IMR-90 (cell line): ENCODE results near the gene ELFN1. TPM values are rescaled to one million over a fixed set of nuclear protein-coding genes. Genes with fewer than 3 reads are reported as not detected.

Experiments used
- ATAC-seq: fragments of 200-7000 bp; cut with Tn5 transposase; 2 replicates; pipeline ENCODE4 v1.9.1; 2020; ENCODE audit warnings: low read depth, mild to moderate bottlenecking, moderate library complexity
- BruUV-seq: library from RNA; stranded (reverse); fragments of 400-500 nt; replicated peaks from 2 replicates; lab custom pipeline; 2021; lab: Mats Ljungman, UMichigan
- CTCF ChIA-PET: fragments of 300-600 bp; formaldehyde crosslinking; extraction: SDS; loops from one replicate; lab custom pipeline; 2021; ENCODE audit warnings: antibody characterized with exemption; lab: Yijun Ruan, JAX
- POLR2A ChIA-PET: fragments of 300-600 bp; sonication (Branson Sonifier 250); formaldehyde crosslinking; loops from one replicate; lab custom pipeline; 2022; ENCODE audit warnings: antibody characterized with exemption; ENCODE audit not compliant: unreplicated experiment; lab: Charles Lee
- DNase-seq: peaks from one replicate; pipeline ENCODE4 v3.0.0; 2013
- H2AFZ ChIP-seq: replicated peaks from 2 replicates; pipeline ENCODE3; 2013; ENCODE audit warnings: low read length, mild to moderate bottlenecking; ENCODE audit not compliant: poor library complexity
- H2AK5ac ChIP-seq: 2 replicates; pipeline ENCODE4 v1.6.1; 2013; ENCODE audit warnings: low read depth, low read length, inconsistent platforms
- H2AK9ac ChIP-seq: replicated peaks from 2 replicates; pipeline ENCODE3; 2013; ENCODE audit warnings: mild to moderate bottlenecking, low read depth, low read length, moderate library complexity; ENCODE audit not compliant: poor library complexity
- H2BK120ac ChIP-seq: 2 replicates; pipeline ENCODE4 v1.6.1; 2013; ENCODE audit warnings: low read depth, low read length, inconsistent platforms
- H2BK15ac ChIP-seq: 3 replicates; pipeline ENCODE4 v1.6.1; 2013; ENCODE audit warnings: low read depth, low read length, inconsistent platforms
- H2BK20ac ChIP-seq: 2 replicates; pipeline ENCODE4 v1.6.1; 2013; ENCODE audit warnings: low read depth, mild to moderate bottlenecking, inconsistent platforms, low read length, moderate library complexity
- H2BK5ac ChIP-seq: 2 replicates; pipeline ENCODE4 v1.6.1; 2013; ENCODE audit warnings: mild to moderate bottlenecking, low read depth, low read length, inconsistent platforms; ENCODE audit not compliant: poor library complexity, severe bottlenecking
- H3K14ac ChIP-seq: replicated peaks from 2 replicates; pipeline ENCODE4 v1.6.1; 2013; ENCODE audit warnings: low read depth, low read length, inconsistent platforms
- H3K18ac ChIP-seq: 2 replicates; pipeline ENCODE4 v1.6.1; 2013; ENCODE audit warnings: low read depth, low read length, control low read depth
- H3K23ac ChIP-seq: 2 replicates; pipeline ENCODE4 v1.6.1; 2013; ENCODE audit warnings: low read depth, low read length, inconsistent platforms
- H3K27ac ChIP-seq: 2 replicates; pipeline ENCODE4 v1.5.1; 2013; ENCODE audit warnings: mild to moderate bottlenecking, control low read depth, low read length; ENCODE audit not compliant: insufficient read depth
- H3K27me3 ChIP-seq: 2 replicates; pipeline ENCODE4 v1.6.1; 2013; ENCODE audit warnings: low read length; ENCODE audit not compliant: control insufficient read depth, insufficient read depth
- H3K36me3 ChIP-seq: 2 replicates; pipeline ENCODE4 v1.6.1; 2013; ENCODE audit warnings: low read length, mixed read lengths; ENCODE audit not compliant: control insufficient read depth, insufficient read depth
- H3K4ac ChIP-seq: 2 replicates; pipeline ENCODE4 v1.6.1; 2013; ENCODE audit warnings: low read depth, low read length, inconsistent platforms
- H3K4me1 ChIP-seq: 2 replicates; pipeline ENCODE4 v1.6.1; 2013; ENCODE audit warnings: low read length, mixed read lengths; ENCODE audit not compliant: control insufficient read depth, insufficient read depth
- H3K4me2 ChIP-seq: 2 replicates; pipeline ENCODE4 v1.6.1; 2013; ENCODE audit warnings: low read depth, mild to moderate bottlenecking, control low read depth, low read length, moderate library complexity
- H3K4me3 ChIP-seq: 2 replicates; pipeline ENCODE4 v1.5.1; 2013; ENCODE audit warnings: low read depth, mild to moderate bottlenecking, control low read depth, low read length, moderate library complexity; ENCODE audit not compliant: insufficient read depth
- H3K56ac ChIP-seq: 2 replicates; pipeline ENCODE4 v1.6.1; 2013; ENCODE audit warnings: low read length, inconsistent platforms; ENCODE audit not compliant: insufficient read depth; ENCODE audit errors: extremely low read depth
- H3K79me1 ChIP-seq, 2 experiments: 2 replicates each; pipeline ENCODE4 v1.6.1; 2013; ENCODE audit warnings: low read length in 2 of 2, inconsistent platforms in 1 of 2, low read depth in 1 of 2
- H3K9ac ChIP-seq: 2 replicates; pipeline ENCODE4 v1.6.1; 2013; ENCODE audit warnings: low read depth, low read length, control low read depth
- H3K9me1 ChIP-seq: 2 replicates; pipeline ENCODE4 v1.6.1; 2013; ENCODE audit warnings: low read length, inconsistent platforms; ENCODE audit not compliant: insufficient read depth
- H3K9me3 ChIP-seq: 2 replicates; pipeline ENCODE4 v1.6.1; 2013; ENCODE audit warnings: low read length; ENCODE audit not compliant: control insufficient read depth, insufficient read depth
- H4K20me1 ChIP-seq: 2 replicates; pipeline ENCODE4 v1.6.1; 2013; ENCODE audit warnings: low read length, inconsistent platforms; ENCODE audit not compliant: insufficient read depth
- H4K5ac ChIP-seq: 2 replicates; pipeline ENCODE4 v1.6.1; 2013; ENCODE audit warnings: mild to moderate bottlenecking, low read depth, low read length, control low read depth
- H4K8ac ChIP-seq, 2 experiments: 2 replicates each; pipeline ENCODE4 v1.6.1; 2013; ENCODE audit warnings: low read depth in 2 of 2, low read length in 2 of 2, control low read depth in 1 of 2, inconsistent platforms in 1 of 2
- H4K91ac ChIP-seq: 2 replicates; pipeline ENCODE4 v1.6.1; 2013; ENCODE audit warnings: low read depth, low read length, inconsistent platforms; ENCODE audit not compliant: insufficient read depth
- BHLHE40 ChIP-seq: fragments of 150-350 bp; IDR thresholded peaks from 2 replicates; pipeline ENCODE4 v1.6.1; 2016; ENCODE audit warnings: mild to moderate bottlenecking, low read depth, low read length
- CEBPB ChIP-seq: IDR thresholded peaks from 2 replicates; pipeline ENCODE4 v1.6.1; 2012; ENCODE audit warnings: low read depth, low read length, improper control_type of control experiment
- CHD1 ChIP-seq: IDR thresholded peaks from 2 replicates; pipeline ENCODE4 v1.6.1; 2012; ENCODE audit warnings: low read depth, low read length, improper control_type of control experiment
- ELK1 ChIP-seq: fragments of 150-350 bp; IDR thresholded peaks from 2 replicates; pipeline ENCODE4 v1.6.1; 2016; ENCODE audit warnings: low read depth, mild to moderate bottlenecking, low read length, moderate library complexity, borderline replicate concordance
- MAFK ChIP-seq: IDR thresholded peaks from 2 replicates; pipeline ENCODE4 v1.6.1; 2012; ENCODE audit warnings: low read depth, low read length, improper control_type of control experiment
- MAZ ChIP-seq: IDR thresholded peaks from 2 replicates; pipeline ENCODE4 v1.6.1; 2012; ENCODE audit warnings: low read depth, mild to moderate bottlenecking, low read length, improper control_type of control experiment, moderate library complexity, borderline replicate concordance
- MXI1 ChIP-seq: IDR thresholded peaks from 2 replicates; pipeline ENCODE4 v1.6.1; 2012; ENCODE audit warnings: low read depth, mild to moderate bottlenecking, low read length, moderate library complexity, borderline replicate concordance
- NFE2L2 ChIP-seq: fragments of 150-350 bp; IDR thresholded peaks from 2 replicates; pipeline ENCODE4 v1.6.1; 2016; ENCODE audit warnings: low read depth, mild to moderate bottlenecking, low read length
- POLR2A ChIP-seq: IDR thresholded peaks from 2 replicates; pipeline ENCODE4 v1.6.1; 2012; ENCODE audit warnings: mild to moderate bottlenecking, low read depth, low read length
- RFX5 ChIP-seq: IDR thresholded peaks from 2 replicates; pipeline ENCODE4 v1.8.0; 2012; ENCODE audit warnings: low read depth, mild to moderate bottlenecking, low read length, moderate library complexity
- SMC3 ChIP-seq: fragments of 150-350 bp; IDR thresholded peaks from 2 replicates; pipeline ENCODE4 v1.6.1; 2016; ENCODE audit warnings: low read depth, mild to moderate bottlenecking, antibody characterized with exemption, low read length, moderate library complexity
- WGBS, 2 experiments: methylation state at CpG; one replicate each; pipeline versions ENCODE4 v1.1.5 to v1.1.7; 2013; ENCODE audit warnings: missing lambda C conversion rate in 2 of 2; ENCODE audit not compliant: insufficient read length in 1 of 2; ENCODE audit errors: extremely low coverage in 2 of 2; 5-methylcytosine and 5-hydroxymethylcytosine counted together
- dilution Hi-C: fragments of 300-500 bp; cut with HindIII; formaldehyde crosslinking; loops from one replicate; pipeline ENCODE4 v1.14.3; 2018; ENCODE audit warnings: low sequenced_read_pairs; ENCODE audit not compliant: unreplicated experiment
- in situ Hi-C: fragments of 300-500 bp; cut with MboI; formaldehyde crosslinking; loops from 3 replicates; pipeline ENCODE4 v1.14.3; 2019; ENCODE audit warnings: low sequenced_read_pairs, inconsistent platforms, mixed read lengths
- intact Hi-C: fragments of 100-400 bp; cut with micrococcal nuclease; formaldehyde crosslinking; loops from 2 replicates; pipeline ENCODE4 v1.10.0; 2022
- polyA plus RNA-seq, 3 experiments: library from polyadenylated mRNA; depleted of rRNA; stranded (reverse); fragments of >200 nt; gene quantifications; 2 replicates each; pipeline ENCODE4 v1.2.3, GENCODE V29; 2012; ENCODE audit warnings: low replicate concordance in 1 of 3
- total RNA-seq: library from RNA; depleted of rRNA; stranded (reverse); fragments of >200 nt; gene quantifications from 2 replicates; pipeline ENCODE4 v1.2.3, GENCODE V29; 2012
- TF ChIP-seq, protein P1 (sequence below): conservative IDR thresholded peaks from 2 replicates; pipeline ENCODE4 v1.5.1; 2012; ENCODE audit warnings: mild to moderate bottlenecking, low read depth, low read length, improper control_type of control experiment

Gene ELFN1
- total and polyA plus RNA-seq, 2 of the 4 experiments (the other 2 are of a cell fraction): 1.6 to 5.2 TPM

DNA sequence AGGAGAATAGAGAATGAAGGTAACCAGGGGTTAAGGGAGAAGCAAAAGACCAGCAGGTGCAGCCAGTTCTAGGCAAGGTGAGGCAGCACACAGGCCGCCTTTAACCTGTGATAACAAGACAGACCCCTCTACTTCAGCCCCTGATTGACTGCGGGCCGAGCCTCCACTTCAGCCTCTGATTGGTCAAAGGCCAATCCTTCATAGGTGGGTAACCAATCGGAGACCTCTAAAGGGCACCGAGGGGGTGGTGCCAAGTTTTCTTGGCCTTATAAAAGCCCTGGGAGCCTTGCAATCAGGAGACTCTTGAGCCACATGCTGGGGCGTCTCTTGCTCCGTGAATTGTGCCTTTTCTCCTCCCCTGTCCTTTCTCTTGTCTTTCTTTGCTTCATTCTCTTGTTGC lies 98.8 kb downstream of the ELFN1 start:
- CTCF ChIA-PET: no interaction called here
- POLR2A ChIA-PET: no interaction called here

More for the DNA sequence above, 98.8 kb downstream of the ELFN1 start:
- Histone ChIP-seq H4K5ac (no peak overlapping the region), H3K9me1 (no peaks in the 10 kb centered on the region), H3K9me3 (peaks cover 9% of the 10 kb centered on the region; the same call in 1 of the 2 replicates), H2AK5ac (no peak overlapping the region), H2AK9ac (no peak overlapping the region), H2AFZ (no peak overlapping the region), H2BK120ac (no peak overlapping the region), H3K36me3 (no peaks in the 10 kb centered on the region), H3K23ac (no peak overlapping the region), H3K4me2 (no peak overlapping the region), H3K27ac (no peak overlapping the region), H3K4me3 (no peak overlapping the region), H4K20me1 (no peaks in the 10 kb centered on the region), H3K27me3 (no peaks in the 10 kb centered on the region), H2BK15ac (no peak overlapping the region), H3K56ac (no peak overlapping the region), H3K4me1 (no peaks in the 10 kb centered on the region), H2BK5ac (no peak overlapping the region), H3K14ac (no peak overlapping the region), H3K9ac (no peak overlapping the region), H3K4ac (no peak overlapping the region), H3K18ac (no peak overlapping the region), H4K8ac (no peak overlapping the region), H2BK20ac (no peak overlapping the region), H3K79me1 (no peaks in the 10 kb centered on the region), H4K91ac (no peak overlapping the region)
- no peak for ATAC-seq
- TF ChIP-seq RFX5: no peak
- no peak for TF ChIP-seq POLR2A
- no peak for TF ChIP-seq MAZ
- no peak for TF ChIP-seq MXI1
- TF ChIP-seq, protein P1, sequence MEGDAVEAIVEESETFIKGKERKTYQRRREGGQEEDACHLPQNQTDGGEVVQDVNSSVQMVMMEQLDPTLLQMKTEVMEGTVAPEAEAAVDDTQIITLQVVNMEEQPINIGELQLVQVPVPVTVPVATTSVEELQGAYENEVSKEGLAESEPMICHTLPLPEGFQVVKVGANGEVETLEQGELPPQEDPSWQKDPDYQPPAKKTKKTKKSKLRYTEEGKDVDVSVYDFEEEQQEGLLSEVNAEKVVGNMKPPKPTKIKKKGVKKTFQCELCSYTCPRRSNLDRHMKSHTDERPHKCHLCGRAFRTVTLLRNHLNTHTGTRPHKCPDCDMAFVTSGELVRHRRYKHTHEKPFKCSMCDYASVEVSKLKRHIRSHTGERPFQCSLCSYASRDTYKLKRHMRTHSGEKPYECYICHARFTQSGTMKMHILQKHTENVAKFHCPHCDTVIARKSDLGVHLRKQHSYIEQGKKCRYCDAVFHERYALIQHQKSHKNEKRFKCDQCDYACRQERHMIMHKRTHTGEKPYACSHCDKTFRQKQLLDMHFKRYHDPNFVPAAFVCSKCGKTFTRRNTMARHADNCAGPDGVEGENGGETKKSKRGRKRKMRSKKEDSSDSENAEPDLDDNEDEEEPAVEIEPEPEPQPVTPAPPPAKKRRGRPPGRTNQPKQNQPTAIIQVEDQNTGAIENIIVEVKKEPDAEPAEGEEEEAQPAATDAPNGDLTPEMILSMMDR: no peak
- no peak for TF ChIP-seq NFE2L2
- no peak for TF ChIP-seq MAFK
- TF ChIP-seq ELK1: no peak
- no peak for TF ChIP-seq CEBPB
- TF ChIP-seq SMC3: no peak
- no peak for TF ChIP-seq CHD1
- no peak for TF ChIP-seq BHLHE40
- intact Hi-C loops: no loop called here
- no TSS peak for BruUV-seq
- dilution Hi-C loops: no loop called here
- 73% methylated on average over 2 of the region's 7 CpGs; no CpG with 5 or more reads in 1 of the 2 experiments for WGBS, 2 experiments
- DNase-seq: no peak
- in situ Hi-C loops: no loop called here
